Fibroblast of peridontal ligament (primary cell): ENCODE data around the gene INTS1.

Source experiments
- DNase-seq: peaks from one replicate; pipeline ENCODE4 v3.0.0-alpha.2; 2010; ENCODE audit errors: extremely low read depth

INTS1 gene

DNA sequence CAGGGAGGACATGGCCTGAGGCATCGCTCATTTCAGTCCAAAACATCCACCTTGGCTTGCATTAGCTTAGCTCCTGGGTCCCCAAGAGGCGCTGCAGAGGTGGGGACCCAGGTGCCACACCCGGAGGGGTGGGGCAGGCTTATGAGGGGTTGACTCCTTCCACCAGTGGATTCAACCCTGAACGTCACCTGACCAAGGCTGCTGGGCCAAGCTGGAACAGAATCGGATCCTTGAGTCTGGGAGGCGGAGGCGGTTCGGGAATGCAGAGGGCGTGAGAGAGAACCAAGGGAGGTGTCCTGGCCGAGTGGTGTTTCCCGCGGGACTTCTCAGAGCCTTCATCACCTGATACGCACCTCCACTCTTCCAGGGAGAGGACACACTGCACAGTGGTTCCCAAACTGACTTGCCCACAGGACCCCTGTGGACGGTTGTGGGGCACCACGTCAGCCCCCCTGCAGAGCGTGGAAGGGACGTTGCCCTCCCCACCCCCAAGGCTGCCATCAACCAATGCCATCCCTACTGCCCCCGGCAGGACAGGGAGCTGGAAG lies 40.4 kb downstream of the INTS1 start:
- DNase-seq = no peak

DNA sequence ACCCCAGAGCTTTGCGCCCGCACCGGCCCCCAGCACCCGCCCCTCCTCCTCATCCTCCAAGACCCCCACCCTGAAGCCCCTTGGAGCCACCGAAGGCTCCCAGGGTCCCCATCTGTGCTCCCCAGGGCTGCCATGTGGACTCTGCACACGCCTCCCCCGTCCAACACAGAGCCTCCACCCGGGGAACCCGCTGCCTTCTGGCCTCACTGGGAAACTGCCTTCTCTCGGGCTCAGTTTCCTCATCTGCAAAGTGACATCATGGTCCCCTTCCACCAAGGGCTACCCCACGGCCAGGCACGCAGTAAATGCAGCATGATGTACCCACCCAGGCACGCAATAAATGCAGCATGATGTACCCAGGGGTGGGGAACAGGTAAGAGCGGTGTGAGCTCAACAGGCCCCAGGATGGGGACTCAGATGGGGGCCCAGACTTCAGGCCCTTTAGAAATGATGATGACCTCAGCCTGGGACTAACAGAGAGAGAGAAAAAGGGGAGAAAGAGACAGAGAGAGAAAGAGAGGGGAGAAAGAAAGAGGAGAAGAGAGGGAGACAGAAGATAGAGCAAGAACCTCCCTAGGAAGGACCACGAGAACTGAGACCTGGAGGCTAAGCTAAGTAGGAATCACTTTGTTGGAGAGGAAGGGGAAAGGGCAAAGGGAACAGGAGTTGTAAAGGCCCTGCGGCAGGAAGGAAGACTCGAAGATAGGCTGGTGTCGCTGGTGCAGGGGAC lies 42.4 kb downstream of the INTS1 start:
- DNase-seq = peak; percentile 5

DNA sequence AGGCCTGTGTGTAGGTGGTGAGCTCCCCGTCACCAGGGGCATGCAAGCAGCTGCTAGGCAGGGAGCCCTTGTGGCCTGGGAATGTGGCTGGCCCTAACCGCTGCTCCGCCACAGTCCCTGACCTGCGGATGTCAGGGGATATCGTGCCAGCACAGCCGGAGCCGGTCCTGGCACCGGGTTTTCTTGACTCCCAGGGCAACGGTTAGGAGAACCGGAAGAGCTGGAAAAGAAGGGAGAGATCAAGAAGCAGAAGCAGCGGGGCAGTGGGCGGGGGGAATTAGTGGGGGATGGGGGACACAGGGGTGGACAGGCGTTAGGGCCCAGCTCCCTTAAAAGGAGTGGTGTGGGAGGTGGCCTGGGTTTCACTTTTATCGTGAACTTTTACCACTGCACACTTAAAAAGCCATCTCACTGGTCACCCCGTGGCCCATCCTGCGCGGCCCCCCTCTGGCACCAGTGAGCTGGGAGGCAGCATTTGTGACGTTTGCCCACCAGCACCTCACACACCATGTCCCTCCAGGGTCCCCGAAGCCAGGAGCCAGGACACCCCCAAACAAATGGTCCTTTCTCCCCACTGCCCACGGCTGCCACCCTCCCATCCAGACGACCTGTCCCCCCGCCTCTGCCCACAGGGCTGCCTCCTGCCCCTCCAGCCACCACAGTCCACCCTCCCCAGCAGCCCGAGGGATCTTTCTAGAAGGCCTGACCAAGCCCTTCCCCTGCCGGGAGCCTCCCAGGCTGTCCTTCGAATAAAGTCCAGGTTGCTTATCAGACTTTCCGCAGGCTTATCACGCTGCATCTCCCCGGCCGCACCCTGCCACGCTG lies 43.2 kb downstream of the INTS1 start:
- peak; percentile 54 for DNase-seq

DNA sequence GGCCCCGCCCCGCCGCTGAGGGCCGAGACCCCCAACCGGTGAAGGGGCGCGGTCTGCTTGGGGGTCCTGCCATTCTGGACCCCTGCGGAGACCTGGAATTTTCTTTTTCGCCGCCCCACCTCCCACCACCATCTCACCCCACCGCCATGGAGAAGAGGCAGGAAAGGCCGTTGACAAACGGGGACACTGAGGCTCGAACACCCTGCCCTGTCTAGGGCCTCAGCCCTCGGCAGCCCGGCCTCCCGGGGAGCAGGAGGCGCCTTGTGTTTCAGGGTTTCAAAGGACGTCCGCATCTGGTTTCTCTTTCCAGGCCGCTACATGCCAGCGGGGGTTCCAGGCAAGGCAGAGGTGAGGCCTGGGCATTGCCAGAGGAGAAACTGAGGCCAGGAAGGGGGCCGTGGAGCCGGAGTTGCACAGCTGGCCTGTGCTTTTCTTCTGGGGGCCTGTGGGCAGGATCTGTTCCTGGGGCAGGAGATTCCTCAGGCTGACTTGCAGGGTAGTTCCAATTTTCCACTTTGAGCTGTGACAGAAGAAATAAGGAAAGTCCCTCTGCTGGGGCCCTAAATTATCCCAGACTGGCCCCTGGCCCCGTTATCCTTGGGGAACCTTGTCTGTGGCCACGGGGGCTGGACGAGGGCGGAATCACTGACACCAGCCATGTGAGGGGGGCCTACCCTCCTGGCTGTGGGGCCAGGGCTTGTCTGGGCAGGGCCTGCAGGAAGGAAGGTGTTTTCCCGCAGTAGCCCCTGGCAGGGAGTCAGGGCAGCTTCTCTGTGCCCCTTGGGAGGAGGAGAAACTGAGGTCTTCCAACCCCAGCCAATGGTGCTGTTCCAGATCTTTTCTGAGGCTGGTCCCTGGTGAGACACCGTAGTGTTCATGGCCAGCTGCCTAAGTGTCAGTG lies 44.0 kb downstream of the INTS1 start:
- DNase-seq = peak; percentile 22

DNA sequence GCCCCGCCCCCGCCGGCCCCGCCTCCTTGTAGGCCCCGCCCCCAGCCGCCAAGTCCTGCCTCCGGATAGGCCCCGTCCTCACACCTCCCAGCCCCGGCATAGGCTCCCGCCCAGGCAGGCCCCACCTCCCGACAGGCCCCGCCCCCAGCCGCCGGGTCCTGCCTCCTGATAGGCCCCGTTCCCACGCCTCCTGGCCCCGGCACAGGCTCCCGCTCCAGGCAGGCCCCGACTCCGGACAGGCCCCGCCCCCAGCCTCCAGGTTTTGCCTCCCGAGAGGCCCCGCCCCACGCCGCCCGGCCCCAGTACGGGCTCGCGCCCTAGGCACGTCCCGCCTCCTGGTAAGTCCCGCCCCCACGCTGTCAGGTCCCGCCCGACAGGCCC lies 44.7 kb downstream of the INTS1 start:
- peak; percentile 96 for DNase-seq

DNA sequence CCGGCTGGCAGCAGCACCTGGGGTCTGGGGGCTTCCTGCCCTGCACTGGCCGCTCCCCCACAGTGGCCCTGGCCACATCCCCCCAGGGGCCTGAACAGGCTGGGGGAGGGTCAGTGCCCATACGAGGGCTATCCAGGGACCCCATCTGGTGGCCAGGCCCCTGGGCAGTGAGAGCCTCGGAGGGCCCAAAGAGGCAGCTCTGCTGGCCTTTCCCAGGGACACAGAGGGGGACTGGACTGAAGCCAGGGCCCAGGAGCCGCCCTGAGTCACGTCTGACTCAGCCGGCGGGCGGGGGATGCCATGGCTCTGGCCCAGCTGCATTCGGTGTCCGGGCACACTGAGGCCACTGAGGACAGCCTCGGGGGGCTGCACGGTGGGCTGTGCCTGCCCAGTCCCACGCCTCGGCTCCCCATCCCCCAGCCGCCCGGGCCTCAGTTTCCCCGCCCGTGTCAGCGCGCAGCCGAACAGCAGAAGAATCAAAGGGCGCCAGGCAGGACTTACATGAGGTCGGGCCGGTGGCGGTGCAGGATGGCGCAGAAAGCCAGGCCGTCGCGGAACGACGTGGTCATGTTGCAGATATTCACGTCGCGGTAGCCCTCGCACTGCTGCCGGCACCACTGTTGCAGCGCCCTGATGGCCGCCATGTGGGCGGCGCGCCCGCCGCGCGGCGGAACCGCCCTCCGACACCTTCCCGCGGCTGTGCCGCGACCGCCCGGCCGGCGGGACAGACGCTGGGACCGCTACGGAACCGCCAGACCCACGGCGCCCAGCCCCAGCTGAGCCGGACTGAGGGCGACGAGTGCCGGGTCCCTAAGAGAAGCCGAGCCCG lies 45.3 kb downstream of the INTS1 start, which contains the start of gene MICALL2:
Gene MICALL2 (minus strand): TSS at position 788 of the 829 bp plus-strand sequence. CDS start 144 bp downstream, at position 644.
- peak; percentile 72 for DNase-seq

DNA sequence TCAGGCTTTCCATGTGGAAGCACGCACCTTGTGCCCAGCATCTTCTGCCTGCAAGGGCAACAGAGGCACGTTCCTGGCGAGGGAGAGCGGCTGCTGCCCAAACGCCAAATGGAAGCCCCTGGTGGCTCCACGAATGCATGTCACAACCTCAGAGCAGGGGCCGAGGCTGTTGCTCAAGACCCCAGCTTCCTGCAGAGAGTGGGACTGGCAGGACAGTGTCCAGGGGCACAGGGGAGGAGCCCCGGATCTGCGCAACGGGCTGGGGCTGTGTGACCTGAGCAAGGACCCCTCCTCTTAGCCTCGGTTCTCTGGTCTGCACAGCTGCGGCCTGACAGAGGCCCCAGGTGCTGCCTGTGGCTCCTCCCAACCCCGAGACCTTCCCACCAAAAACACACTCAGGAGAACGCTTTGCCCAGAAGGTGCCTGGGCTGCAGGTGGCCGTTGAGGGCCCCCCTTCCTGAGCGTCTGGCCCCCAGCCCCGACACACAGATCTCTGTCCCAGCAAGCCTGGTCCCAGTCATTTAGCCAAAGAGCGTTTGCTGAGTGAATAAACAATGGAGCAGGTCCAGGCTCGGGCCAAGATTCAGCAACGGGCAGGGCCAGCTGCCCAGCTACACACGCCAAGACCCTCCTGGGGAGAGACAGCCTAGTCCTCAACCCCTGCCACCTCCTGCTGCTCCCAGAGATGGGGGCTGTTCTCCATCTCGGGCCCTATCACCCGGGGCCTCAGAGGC lies 46.1 kb downstream of the INTS1 start:
- DNase-seq = peak; percentile 17

DNA sequence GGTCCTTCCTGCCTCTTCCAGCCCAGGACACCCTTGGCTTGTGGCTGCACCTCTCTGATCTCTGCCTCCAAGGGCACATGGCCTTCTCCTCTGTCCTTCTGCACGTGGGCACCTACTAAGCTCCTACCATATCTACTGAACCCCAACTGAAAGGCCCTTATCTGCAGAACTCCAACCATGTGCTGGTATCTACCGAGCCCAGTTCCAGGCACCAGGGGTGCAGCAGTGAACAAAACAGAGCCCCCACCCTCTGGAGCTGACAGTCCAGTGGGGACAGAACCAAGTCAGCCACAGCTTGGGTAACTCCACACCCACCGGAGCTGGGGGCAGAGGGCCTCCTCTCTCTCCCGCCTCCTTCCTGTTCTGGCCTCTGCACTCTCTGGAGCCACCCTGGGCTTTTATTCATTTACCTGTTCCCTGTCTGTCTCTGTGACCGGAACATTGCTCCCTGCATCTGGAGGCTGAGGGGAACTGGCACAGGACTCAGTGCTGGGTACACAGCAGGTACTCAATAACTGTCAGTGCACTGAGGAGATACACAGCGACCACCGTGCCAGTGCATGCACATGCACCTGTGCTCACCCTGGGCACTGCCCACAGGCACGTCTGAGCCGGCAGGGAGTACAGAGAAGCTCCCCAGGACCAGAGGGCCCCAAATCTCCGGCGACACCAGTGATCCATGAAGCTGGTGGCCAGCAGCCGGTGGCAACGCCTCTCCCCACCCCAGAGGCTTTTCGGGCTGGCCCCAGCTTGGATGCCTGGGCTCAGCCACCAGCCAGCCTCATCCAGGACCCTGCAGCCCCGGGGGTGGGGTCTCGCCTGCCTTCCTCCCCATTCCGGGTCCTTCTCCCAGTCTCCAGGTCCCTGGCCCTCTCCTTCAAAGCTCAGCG lies 46.9 kb downstream of the INTS1 start:
- no peak for DNase-seq

DNA sequence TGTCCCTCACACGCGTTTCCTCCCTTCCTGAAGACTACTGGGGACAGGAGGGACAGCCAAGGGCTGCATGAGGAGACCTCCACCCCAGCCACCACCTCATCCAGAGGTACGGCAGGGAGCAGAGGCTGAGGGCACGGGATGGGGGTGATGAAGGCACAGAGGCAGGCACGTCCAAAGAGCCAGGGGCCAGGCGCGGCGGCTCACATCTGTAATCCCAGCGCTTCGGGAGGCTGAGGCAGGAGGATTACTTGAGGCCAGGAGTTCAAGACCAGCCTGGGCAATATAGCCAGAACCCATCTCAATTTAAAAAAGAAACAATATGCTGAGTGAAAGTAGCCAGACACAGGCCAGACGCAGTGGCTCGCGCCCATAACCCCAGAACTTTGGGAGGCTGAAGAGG lies 48.2 kb downstream of the INTS1 start:
- no peak for DNase-seq

DNA sequence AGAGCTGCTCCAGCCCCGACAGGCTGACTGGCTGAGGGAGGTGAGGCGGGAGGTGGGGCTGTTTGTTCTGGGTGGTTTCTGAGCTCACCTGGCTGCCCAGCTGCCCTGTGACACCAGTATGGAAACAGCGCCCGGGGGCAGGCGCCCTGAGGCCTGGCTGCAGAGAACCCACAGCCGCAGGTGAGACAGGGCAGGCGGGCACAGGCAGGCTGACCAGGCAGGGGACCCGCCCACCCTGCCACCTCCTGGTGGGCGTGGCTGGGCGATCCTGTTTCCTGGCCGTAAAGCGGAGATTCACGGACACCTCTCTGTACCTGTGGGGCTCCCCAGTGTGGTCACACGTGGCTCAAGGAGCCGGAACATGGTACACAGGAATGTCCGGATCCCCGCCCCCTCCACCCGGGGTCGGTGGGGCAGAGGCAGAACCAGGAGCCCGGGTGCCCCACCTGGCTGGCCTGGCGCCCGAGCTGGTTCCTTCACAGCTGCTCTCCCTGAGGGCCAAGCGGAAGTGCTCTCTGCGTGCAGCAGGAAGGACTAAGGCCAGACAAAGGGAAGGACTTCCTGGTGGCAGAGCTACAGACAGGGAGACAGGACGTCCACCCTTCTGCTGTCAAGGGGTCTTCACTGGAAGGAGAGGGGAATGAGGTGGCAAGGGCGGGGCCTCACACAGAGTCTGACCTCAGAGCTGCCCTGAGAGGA lies 48.8 kb downstream of the INTS1 start:
- DNase-seq = no peak

DNA sequence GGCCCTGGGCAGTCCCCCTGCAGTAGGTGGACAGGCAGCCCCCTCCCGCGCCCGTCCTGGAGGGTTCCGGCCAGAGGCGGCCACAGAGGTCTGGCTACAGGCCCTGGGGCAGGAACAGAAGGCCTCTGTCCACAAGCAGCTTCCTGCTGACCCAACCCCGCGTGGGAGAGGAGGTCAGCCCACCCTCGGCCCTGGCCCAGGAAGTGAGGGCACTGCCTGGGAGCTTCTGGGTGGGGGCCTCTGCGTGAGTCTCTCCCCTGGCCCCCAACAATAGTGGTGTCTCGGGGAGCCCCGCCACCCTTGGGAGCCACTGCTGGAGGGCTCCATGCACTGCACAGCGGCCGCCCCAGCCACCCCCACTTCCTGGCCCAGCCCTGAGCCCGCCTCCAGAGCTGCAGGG lies 49.6 kb downstream of the INTS1 start:
- DNase-seq = no peak

DNA sequence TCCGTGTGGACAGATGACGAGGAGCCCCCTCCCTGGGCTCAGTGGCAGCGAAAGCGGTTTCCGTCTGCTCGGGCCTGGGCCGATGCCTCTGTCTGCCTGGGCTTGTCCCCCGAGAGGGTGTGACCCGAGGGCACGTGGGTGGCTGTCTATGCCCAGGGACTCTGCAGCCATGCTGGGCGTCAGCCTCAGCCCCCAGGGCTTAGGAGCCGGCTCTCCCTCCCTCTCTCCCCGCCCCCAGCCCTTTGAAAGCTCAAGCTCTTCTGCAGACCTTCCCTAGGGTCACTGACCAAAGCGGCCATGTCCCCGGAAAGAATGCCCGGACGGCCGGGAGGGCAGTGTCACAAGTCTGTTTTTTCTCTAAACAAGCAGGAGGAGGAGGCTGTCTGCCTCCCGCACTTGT lies 52.0 kb downstream of the INTS1 start:
- DNase-seq = no peak

DNA sequence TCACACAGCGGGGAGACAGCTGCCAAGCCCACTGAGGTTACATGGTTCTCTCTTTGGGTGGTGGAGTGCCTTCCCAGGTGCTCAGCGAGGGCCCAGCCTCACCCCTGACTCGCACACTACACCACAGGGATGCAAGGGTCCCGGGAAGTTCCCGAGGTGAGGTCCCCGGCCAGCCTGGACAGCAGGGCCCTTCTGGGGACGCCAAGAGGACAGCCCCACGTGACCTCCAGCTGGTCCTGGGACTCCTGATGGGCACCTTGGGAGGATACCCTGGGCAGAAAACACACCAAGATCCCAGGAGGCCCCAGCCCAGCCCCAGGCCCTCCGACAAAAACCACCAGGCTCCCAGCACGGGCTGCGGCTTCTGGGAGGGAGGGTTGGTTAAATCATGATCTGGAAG lies 53.2 kb downstream of the INTS1 start:
- DNase-seq = no peak

DNA sequence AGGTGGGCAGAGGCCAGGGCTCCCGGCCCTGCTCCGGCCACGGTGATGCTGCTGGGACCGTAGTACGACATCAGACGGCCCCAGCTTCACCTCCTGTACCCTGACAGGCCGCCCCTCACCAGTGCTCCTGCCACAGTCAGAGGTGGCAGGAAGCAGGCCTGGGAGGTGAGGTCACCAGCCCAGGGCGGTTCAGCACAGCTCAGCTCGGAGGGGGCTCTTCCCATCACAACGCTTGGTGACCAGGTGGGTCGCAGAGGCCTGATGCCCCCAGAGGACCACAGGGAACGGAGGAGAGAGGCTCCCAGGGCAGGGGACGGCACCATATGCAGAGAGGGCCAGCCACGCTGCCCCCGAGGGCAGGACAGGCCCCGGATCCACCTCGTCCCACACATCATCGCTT lies 53.8 kb downstream of the INTS1 start:
- no peak for DNase-seq

DNA sequence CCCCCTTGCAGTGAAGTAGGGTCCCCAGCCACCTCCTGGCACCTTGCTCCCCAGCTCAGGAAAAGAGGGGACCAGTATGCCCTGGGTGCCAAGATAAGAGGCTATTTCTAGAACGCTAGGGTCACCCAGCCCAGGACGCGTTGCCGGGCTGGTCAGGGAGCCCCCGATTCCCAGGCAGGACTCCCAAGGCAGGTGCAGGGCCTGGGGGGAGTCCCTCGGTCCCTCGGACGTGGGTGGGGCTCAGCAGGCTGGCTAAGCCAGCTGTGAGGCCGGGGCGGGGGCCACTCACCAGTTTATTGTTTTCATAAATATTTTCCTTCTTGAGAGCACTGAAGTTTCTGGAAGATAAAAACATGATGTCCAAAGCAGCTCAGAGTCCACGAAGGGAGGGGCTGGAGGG lies 54.2 kb downstream of the INTS1 start:
- no peak for DNase-seq

DNA sequence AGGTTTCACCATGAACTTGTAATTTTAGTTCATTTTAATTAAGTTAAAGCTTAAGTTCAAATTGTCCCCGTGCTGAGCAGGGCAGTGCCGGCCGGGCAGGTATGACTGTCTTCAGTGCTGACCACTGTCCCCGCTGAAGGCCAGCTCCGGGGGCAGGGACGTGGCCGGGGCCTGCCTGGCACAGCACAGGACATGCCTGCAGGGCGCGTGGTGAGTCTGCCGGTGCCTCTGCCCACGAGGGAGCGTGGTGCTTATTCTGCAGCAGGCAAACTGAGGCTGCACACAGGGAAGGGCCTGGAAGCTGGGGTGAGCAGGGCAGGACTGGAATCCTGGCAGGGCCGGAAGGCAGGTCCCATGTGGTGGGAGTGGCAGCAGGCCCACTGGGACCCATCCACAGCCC lies 54.7 kb downstream of the INTS1 start:
- DNase-seq = no peak

DNA sequence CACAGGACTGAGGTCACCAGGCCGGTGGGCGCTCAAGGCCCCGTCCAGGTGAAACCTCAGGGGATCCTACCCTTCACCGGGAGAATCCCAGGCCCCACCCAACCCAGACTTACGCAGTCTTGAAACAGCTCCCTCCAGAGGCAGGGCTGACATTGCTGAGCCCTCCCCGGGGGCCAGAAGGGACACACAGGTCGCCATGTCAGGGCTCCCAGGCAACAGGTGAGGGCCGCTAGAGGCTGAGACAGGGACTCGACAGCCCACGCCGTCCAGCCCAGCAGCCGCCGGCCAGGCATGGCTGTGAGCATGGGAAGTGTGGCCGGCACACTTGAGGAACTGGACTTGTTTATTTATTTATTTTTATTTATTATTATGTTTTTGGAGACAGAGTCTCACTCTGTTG lies 55.2 kb downstream of the INTS1 start:
- DNase-seq = no peak

DNA sequence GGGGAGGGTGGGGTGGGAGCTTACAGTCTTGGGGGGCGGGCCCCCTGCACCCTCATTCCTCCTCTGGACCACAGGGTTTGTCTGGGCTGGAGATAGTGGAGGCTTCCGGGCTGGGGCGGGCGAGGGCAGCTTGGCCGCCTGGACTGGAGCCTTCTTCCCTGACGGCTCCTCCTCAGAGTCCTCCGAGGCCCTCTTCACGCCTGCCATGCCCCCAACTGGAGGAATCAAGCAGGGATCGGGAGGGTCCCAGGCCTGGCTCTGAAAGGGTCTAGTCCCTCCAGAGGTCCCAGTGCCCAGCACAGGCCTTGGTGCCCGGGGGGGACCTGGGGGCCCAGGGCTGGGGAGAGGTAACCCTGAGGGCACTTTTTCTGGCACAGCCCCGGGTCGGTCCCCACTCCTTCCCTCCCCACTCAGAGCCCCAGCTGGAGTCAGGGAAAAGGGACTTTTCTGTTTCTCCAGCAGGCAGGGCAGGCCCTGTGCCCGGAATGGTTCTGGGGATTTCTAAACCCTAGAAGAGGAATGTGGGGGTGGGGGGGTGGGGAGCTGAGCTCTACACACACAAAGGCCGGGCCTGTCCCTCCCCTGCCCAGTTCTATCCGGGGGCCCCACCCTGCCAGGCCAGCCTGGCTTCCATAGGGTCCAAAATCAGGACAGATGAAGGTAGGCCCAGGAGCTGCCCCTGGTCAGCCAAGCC lies 56.5 kb downstream of the INTS1 start:
- peak; percentile 51 for DNase-seq
